NCI-H1436 (cell line): ENCODE data around the gene GDPGP1.
A peak's percentile ranks its signal among the peaks of the same experiment; 100 is the strongest.
"Not testable (repeated sequence)": the region's sequence is repeated elsewhere in the genome, so short reads cannot be mapped to it uniquely, and the experiment has no call there.

Source experiments
- DNase-seq: peaks from one replicate; lab custom pipeline; 2025; lab: John Stamatoyannopoulos, UW

GDPGP1 gene

GRCh38 chr15:90225504-90226234 is 8.3 kb upstream of the GDPGP1 start:
- DNase-seq = no peak

DNA sequence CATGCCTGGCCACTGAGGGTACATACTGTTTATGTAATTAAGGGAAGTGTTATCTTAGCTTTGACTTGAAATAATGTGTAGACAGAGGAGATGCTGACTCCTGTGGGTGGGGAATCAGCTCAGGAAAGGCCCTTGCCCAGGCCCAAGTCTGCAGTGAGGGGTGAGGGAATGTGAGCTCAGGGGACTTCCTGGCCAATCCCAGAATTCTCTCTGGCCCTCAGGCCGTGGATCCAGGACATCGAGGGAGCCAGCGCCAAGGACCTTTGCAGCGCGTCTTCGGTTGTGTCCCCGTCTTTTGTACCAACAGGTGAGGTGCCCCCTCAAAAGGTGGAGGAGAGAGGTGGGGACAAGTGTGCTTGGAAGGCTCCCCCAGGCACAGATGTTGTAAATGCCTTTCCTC is 6.7 kb upstream of the GDPGP1 start:
- no peak for DNase-seq

DNA sequence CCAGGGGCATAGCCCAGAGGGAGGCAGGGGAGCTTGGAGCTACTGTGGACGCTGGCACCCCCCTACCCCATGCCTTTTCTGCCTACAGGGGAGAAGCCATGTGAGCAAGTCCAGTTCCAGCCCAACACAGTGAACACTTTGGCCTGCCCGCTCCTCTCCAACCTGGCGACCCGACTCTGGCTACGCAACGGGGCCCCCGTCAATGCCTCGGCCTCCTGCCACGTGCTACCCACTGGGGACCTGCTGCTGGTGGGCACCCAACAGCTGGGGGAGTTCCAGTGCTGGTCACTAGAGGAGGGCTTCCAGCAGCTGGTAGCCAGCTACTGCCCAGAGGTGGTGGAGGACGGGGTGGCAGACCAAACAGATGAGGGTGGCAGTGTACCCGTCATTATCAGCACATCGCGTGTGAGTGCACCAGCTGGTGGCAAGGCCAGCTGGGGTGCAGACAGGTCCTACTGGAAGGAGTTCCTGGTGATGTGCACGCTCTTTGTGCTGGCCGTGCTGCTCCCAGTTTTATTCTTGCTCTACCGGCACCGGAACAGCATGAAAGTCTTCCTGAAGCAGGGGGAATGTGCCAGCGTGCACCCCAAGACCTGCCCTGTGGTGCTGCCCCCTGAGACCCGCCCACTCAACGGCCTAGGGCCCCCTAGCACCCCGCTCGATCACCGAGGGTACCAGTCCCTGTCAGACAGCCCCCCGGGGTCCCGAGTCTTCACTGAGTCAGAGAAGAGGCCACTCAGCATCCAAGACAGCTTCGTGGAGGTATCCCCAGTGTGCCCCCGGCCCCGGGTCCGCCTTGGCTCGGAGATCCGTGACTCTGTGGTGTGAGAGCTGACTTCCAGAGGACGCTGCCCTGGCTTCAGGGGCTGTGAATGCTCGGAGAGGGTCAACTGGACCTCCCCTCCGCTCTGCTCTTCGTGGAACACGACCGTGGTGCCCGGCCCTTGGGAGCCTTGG is 5.9 kb upstream of the GDPGP1 start:
- DNase-seq = no peak

GRCh38 chr15:90228960-90229359 is 5.0 kb upstream of the GDPGP1 start:
- no peak for DNase-seq

- DNase-seq = no peak
Observed at GRCh38 chr15:90230071-90230494, 3.9 kb upstream of the GDPGP1 start.

DNA sequence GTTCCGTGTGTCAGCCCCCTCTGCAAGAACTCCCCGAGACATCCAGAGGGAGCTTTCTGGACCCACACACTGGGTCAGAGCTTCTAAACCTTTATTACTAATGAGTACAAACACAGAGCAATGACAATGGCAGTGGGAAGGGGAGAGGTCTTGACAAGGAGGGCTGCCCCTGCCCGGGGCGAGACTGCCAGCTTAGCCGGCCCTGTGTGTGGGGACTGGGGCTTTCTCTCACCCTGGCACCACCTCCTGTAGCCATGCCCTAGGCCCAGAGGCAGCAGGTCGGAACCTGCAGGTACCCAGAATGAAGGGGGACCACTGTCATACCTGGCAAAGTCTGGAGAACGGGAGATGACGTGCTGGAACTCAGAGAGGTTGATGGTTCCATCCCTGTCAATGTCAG is 3.4 kb upstream of the GDPGP1 start:
- DNase-seq = no peak

- no peak for DNase-seq
Observed at GRCh38 chr15:90231028-90232017, 2.7 kb upstream of the GDPGP1 start.

DNA sequence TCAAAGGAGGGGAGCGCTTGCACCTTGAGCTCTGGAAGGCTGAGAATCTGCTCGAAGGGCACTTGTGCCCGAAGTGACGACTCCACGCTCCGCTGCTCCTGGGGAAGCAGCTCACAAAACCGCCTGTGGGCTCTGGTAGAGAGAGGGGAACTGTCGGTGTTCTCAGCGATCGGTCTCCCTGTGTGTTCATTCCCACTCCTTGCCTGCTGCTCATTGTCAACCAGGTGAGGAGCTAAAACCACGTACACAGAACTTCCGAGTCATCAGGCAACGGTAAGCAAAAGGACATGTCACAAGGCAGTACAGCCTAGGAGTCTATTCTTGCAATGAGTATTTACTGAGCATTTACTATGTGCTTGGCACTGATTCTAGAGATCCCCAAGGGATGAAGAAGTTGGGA is 1.8 kb upstream of the GDPGP1 start:
- DNase-seq = no peak

- no peak for DNase-seq
Observed at GRCh38 chr15:90232941-90233386, 1.0 kb upstream of the GDPGP1 start.

DNA sequence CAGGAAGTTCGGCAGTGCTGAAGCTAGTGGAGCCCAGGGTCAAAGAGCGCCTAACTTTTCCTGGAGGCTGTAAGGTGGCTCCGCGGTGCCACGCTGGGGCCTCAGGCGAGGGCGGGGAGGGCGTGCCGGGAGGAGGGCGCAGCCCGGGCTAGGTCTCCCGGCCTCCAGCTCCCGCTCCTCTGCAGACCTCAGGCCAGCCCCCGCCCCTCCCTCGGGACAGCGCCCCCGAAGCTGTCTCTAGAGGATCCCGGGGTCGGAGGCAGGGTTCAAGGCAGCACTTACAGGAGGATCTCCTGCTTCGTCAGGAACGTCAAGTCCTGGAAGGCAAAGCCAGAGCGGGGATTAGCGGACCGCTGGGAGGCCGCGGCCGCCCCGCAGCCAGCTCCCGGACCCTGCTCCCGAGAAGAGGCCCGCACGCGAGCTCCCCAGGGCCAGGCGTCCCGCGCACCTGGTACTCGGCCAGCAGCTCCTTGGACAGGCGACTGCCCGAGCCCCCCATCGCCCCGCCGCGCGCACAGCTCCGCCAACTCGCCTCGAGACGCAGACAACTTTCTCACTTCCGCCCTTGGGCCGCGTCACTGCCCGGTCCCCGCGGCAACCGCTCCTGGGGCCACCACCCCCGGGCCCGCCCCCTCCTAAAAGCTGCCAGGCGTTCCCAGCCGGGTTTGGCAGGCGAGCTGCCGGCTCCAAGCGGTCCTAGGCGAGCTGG is 468 bp upstream of the GDPGP1 start, which contains the start of gene CIB1:
Gene CIB1, minus strand, starts transcription at position 555 of the 709 bp plus-strand sequence. Its CDS starts 56 bp downstream, at position 499.
- peak; percentile 91 for DNase-seq

DNA sequence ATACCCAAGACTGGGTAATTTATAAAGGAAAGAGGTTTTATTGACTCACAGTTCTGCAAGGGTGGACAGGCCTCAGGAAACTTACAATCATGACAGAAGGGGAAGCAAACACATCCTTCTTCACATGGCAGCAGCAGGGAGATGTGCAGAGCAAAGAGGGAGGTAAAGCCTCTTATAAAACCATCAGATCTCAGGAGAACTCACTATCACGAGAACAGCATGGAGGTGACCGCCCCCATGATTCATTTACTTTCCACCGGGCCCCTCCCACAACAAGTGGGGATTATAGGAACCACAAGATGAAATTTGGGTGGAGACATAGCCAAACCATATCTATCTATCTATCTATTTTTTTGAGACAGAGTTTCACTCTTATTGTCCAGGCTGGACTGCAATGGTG is 5.4 kb downstream of the GDPGP1 start:
- no peak for DNase-seq

GRCh38 chr15:90240856-90241255 is 6.8 kb downstream of the GDPGP1 start:
- no peak for DNase-seq

GRCh38 chr15:90241343-90242192 is 7.6 kb downstream of the GDPGP1 start:
- DNase-seq = no peak

- DNase-seq = no peak
Observed at GRCh38 chr15:90243943-90244639, 10.1 kb downstream of the GDPGP1 start.

DNA sequence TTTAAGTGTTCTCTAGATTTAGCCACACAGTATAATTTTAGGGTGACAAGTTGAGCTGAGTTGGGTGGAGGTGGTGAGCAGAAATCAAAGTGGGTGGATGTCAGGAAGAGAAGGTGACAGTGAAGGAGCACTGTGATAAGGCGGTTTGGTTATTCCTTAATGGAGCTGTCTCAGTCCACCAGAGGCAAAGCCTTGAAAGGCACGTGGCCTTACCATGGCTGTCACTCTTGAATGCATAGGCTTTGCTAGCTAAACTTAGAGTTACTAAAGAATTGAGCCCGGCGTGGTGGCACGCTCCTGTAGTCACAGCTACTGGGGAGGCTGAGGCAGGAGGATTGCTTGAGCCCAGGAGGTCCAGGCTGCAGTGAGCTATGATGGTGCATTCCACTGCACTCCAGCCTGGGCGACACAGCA is 14.8 kb downstream of the GDPGP1 start:
- DNase-seq = no peak

DNA sequence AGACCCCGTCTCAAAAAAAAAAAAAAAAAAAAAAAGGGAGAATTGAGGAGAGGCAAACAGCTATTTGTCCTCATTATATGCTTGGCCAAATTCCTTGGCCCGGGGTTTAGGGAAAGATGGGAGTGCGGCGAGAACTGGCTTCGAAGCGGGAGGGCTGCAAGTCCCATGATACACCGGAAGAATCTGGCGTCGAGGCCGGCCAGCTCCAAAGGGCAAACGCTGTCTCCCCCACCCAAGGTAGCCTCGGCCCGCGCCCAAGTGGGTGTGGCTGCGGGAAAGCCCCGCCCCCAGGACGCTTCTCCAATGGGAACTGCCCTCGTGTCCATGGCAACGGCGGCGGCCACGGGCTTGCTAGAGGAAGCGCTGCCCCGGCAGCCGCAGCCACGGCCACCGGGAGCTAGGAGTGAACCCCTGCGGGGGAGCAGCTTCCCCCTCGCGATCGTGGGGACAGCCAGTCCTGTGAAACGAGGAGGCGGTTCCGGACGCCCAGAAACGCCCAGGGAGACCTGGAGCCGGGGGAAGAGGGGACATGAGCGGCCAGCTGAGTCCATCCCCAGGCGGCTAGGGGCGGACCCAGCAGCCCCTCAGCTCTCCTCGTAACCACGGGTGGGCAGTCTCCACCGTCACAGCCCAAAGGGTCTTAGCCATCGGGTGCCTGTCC is 15.3 kb downstream of the GDPGP1 start, which contains the start of gene TTLL13:
Gene TTLL13, plus strand, starts transcription at position 354 of the 661 bp plus-strand sequence. CDS start 1,075 bp downstream, outside the sequence.
- DNase-seq = peak; percentile 87

DNA sequence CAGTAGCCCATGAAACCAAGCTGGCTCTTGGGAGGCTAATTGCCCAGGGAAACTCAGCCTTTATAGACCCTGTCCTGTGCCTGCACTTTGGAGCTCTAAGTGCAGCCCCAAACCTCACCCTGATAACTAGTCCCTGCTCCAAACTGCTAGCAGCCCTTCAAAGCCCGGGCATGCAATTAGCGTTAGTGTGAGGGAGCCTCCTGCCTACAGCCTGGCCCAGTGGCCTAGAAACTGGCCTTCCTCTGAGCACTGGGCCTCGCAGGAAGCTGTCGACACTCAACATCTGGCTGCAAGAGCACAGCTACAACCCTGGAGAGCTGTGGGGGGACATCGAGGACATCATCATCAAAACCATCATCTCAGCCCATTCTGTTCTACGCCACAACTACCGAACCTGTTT is 23.8 kb downstream of the GDPGP1 start:
- DNase-seq = no peak

GRCh38 chr15:90259524-90259923 is 25.5 kb downstream of the GDPGP1 start:
- DNase-seq = no peak

DNA sequence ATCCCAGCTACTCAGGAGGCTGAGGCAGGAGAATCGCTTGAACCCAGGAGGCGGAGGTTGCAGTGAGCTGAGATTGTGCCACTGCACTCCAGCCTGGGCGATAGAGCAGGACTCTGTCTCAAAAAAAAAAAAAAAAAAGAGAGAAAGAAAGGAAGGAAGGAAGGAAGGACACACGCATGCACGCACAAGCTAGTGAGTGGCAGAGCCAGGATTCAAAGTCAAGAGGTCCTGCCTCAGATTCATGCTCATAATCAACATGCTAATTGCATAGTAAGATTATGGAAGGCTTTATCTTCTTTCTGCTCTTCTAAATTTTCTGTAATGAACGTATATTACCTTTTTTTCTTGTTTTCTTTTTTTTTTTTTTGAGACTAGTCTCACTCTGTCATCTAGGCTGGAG is 26.7 kb downstream of the GDPGP1 start:
- DNase-seq = not testable (repeated sequence)
